ENCODE results near the gene MMP7.

MMP7 gene, protein sequence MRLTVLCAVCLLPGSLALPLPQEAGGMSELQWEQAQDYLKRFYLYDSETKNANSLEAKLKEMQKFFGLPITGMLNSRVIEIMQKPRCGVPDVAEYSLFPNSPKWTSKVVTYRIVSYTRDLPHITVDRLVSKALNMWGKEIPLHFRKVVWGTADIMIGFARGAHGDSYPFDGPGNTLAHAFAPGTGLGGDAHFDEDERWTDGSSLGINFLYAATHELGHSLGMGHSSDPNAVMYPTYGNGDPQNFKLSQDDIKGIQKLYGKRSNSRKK

DNA sequence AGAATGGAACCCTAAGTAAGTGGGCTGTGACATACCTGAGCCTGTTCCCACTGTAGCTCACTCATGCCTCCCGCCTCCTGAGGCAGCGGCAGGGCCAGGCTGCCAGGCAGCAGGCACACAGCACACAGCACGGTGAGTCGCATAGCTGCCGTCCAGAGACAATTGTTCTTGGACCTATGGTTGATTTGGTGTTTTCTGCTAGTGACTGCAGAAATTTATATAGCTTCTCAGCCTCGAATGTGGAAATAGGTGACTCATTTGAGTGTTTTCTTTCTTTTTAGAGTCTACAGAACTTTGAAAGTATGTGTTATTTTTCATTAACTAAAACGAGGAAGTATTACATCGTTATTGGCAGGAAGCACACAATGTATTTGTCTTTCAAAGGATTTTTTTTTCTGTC lies at the start of gene MMP7:
Gene MMP7, minus strand, starts transcription at position 190 of the 400 bp plus-strand sequence. Its CDS starts 47 bp downstream, at position 143.
- H3K4me1 ChIP-seq (ENCODE audit: control insufficient read depth, insufficient read depth, low read length), result no peaks in the 10 kb centered on the region
- H3K36me3 ChIP-seq (ENCODE audit: control insufficient read depth, insufficient read depth, low read length), result no peaks in the 10 kb centered on the region
- no peaks in the 10 kb centered on the region for H3K9me3 ChIP-seq (ENCODE audit: control insufficient read depth, low read length)
- no peak within 1 kb of the TSS for H3K9ac ChIP-seq (ENCODE audit: low read length)
- no peak within 1 kb of the TSS for H3K4me3 ChIP-seq (ENCODE audit: low read length)
- H3K27me3 ChIP-seq (ENCODE audit: control insufficient read depth, insufficient read depth, low read length), result no peaks in the 10 kb centered on the region

DNA sequence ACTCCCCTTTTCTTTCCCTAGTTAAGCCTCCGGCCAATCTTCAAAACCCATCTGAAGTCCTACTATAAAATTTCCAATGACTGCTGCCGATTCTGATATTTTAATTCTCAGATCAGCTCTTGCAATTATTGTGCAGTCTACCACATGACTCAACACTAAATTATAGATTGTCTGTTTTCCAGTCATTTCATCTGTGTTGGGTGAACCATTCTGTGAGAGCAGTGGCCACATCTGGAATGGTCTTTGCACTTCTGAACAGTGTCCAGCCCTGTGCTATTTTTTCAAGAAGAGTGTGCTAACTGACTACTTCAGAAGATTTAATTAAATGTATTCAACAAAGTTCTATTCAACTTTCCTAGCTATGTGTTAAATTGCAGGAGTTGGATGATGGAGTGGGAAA lies 47.2 kb upstream of the MMP7 start:
- Histone ChIP-seq H3K4me1 (ENCODE audit: control insufficient read depth, insufficient read depth, low read length) (peaks cover 3% of the 10 kb centered on the region), H3K27me3 (ENCODE audit: control insufficient read depth, insufficient read depth, low read length) (no peaks in the 10 kb centered on the region), H3K9me3 (ENCODE audit: control insufficient read depth, low read length) (no peaks in the 10 kb centered on the region), H3K9ac (ENCODE audit: low read length) (no peak overlapping the region), H3K4me3 (ENCODE audit: low read length) (no peak overlapping the region), H3K36me3 (ENCODE audit: control insufficient read depth, insufficient read depth, low read length) (no peaks in the 10 kb centered on the region)

DNA sequence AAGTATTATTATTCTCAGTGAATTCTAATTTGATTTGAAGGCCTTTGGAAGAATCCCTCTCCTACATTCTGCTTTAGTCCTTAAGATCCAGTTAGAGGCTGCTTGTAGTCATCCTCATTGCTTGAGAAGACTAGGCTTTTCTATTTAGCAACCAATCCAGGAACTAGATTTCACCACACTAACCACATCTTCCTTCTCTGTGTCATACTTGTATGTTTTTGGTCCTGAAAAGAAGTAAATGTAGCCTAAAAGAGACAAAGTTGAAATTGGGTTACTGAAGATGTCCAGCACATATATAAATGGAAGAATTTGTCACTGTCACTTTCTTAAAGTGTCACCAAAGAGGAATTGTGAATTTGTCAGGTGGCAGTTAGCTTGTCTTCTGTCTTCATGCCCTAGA lies 46.6 kb upstream of the MMP7 start:
- Histone ChIP-seq H3K4me3 (ENCODE audit: low read length) (no peak overlapping the region), H3K9me3 (ENCODE audit: control insufficient read depth, low read length) (no peaks in the 10 kb centered on the region), H3K36me3 (ENCODE audit: control insufficient read depth, insufficient read depth, low read length) (no peaks in the 10 kb centered on the region), H3K4me1 (ENCODE audit: control insufficient read depth, insufficient read depth, low read length) (peaks cover 3% of the 10 kb centered on the region), H3K9ac (ENCODE audit: low read length) (no peak overlapping the region), H3K27me3 (ENCODE audit: control insufficient read depth, insufficient read depth, low read length) (no peaks in the 10 kb centered on the region)

DNA sequence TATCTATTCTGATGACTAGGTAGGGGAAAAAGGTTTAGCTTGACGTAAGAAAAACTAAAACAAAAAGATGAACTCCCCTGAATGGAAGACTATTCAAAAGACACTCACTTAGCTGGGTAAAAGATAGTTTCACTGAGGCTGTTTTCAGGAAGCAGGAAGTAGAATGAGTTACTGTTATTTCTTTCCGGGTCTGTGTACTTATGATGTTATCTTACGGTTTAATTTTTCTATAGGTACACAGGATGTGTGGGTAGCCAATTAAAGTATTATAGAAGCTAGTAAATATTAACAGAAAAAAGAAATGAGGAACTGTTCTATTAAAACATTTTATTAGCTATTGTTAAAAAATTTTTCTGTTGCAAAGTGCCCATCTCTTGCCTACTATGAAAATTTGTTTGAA lies 45.8 kb upstream of the MMP7 start:
- no peak overlapping the region for H3K4me3 ChIP-seq (ENCODE audit: low read length)

DNA sequence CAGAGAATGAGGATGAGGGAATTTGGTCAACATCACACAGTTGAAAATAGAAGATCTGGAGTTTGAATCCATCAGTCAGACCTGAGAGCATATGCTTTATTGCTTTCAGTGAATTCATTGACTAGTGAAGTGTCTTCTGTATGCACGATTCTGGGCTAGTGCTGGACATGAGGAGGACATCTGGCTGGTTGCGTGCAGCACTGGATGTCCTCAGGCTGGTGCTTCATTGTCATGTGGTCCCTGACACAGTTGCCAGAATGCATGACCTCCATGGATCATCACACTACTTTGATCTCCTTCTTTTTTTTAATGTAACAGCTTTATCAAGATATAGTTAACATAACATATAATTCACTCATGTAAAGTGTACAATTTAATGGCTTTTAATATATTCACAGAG lies 44.5 kb upstream of the MMP7 start:
- Histone ChIP-seq H3K27me3 (ENCODE audit: control insufficient read depth, insufficient read depth, low read length) (no peaks in the 10 kb centered on the region), H3K4me3 (ENCODE audit: low read length) (no peak overlapping the region), H3K9ac (ENCODE audit: low read length) (no peak overlapping the region)

More for the DNA sequence above, 45.8 kb upstream of the MMP7 start:
- Histone ChIP-seq H3K36me3 (ENCODE audit: control insufficient read depth, insufficient read depth, low read length) (no peaks in the 10 kb centered on the region), H3K9ac (ENCODE audit: low read length) (no peak overlapping the region), H3K27me3 (ENCODE audit: control insufficient read depth, insufficient read depth, low read length) (no peaks in the 10 kb centered on the region), H3K9me3 (ENCODE audit: control insufficient read depth, low read length) (no peaks in the 10 kb centered on the region), H3K4me1 (ENCODE audit: control insufficient read depth, insufficient read depth, low read length) (peaks cover 3% of the 10 kb centered on the region)

DNA sequence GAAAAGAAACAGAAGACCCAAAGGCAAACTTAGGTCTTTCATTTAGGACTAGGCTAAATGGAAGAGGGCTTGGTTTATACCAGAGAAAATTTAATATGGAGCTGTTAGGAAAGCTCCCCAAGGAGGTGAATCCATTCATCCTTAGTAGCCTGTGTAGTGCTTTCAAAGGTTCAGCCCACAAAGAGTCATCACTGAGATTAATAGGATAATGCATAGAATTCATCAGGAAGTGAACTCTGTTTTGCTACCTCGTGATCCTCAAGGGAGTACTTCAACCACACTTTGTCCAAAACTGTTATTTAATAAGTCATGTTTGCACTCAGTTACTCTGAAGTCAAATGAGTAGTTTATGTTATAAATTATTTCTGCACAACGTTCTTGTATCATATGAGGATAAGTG lies 43.3 kb upstream of the MMP7 start:
- Histone ChIP-seq H3K4me3 (ENCODE audit: low read length) (no peak overlapping the region), H3K4me1 (ENCODE audit: control insufficient read depth, insufficient read depth, low read length) (peaks cover 3% of the 10 kb centered on the region), H3K27me3 (ENCODE audit: control insufficient read depth, insufficient read depth, low read length) (no peaks in the 10 kb centered on the region), H3K9me3 (ENCODE audit: control insufficient read depth, low read length) (no peaks in the 10 kb centered on the region), H3K9ac (ENCODE audit: low read length) (no peak overlapping the region), H3K36me3 (ENCODE audit: control insufficient read depth, insufficient read depth, low read length) (no peaks in the 10 kb centered on the region)

More for the DNA sequence above, 44.5 kb upstream of the MMP7 start:
- Histone ChIP-seq H3K9me3 (ENCODE audit: control insufficient read depth, low read length) (no peaks in the 10 kb centered on the region), H3K4me1 (ENCODE audit: control insufficient read depth, insufficient read depth, low read length) (peaks cover 3% of the 10 kb centered on the region), H3K36me3 (ENCODE audit: control insufficient read depth, insufficient read depth, low read length) (no peaks in the 10 kb centered on the region)

DNA sequence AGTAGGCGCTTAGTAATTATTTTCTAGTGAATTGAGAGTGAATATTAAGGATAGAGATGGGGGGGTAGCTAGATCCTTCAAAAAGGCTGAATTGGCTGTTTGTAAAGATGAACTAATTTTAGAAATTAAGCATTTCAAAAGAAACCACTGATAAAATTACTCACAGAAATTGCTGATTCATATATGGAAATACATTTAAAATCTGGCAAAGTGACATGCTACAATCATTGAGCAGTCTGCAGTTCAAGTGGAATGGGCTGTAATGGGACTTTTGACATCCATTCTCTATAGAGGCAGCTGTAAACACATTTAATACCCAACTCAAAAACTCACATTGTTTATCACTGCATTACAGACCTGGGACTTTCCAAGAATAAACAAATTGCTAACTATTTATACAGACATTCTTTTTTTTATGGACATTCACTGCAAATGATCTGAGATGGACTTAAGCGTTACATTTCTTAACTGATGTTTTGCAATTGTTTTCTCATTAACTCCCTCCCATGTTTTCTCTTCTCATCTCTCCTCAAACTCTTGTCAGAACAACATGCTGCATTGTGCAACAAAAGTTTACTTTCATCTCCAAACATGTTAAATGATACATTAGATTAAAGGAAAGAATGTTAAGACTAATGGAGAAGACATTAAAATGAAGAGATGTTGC lies 42.1 kb upstream of the MMP7 start:
- Histone ChIP-seq H3K4me3 (ENCODE audit: low read length) (no peak overlapping the region), H3K4me1 (ENCODE audit: control insufficient read depth, insufficient read depth, low read length) (peaks cover 3% of the 10 kb centered on the region), H3K9me3 (ENCODE audit: control insufficient read depth, low read length) (no peaks in the 10 kb centered on the region), H3K9ac (ENCODE audit: low read length) (no peak overlapping the region), H3K36me3 (ENCODE audit: control insufficient read depth, insufficient read depth, low read length) (no peaks in the 10 kb centered on the region), H3K27me3 (ENCODE audit: control insufficient read depth, insufficient read depth, low read length) (no peaks in the 10 kb centered on the region)

DNA sequence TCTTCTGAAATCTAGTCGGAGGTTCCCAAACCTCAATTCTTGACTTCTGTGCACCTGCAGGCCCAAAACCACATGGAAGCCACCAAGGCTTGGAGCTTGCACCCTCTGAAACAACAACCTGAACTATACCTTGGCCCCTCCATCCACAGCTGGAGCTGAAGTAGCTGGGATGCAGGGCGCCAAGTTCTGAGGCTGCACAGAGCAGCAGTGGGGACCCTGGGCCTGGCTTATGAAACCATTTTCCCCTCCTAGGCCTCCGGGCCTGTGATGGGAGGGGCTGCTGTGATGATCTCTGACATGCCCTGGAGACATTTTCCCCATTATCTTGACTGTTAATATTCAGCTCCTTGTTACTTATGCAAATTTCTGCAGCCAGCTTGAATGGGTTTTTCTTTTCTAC lies 38.3 kb upstream of the MMP7 start:
- Histone ChIP-seq H3K4me3 (ENCODE audit: low read length) (no peak overlapping the region), H3K4me1 (ENCODE audit: control insufficient read depth, insufficient read depth, low read length) (peaks cover 1% of the 10 kb centered on the region), H3K9ac (ENCODE audit: low read length) (no peak overlapping the region), H3K9me3 (ENCODE audit: control insufficient read depth, low read length) (no peaks in the 10 kb centered on the region), H3K27me3 (ENCODE audit: control insufficient read depth, insufficient read depth, low read length) (no peaks in the 10 kb centered on the region), H3K36me3 (ENCODE audit: control insufficient read depth, insufficient read depth, low read length) (no peaks in the 10 kb centered on the region)

DNA sequence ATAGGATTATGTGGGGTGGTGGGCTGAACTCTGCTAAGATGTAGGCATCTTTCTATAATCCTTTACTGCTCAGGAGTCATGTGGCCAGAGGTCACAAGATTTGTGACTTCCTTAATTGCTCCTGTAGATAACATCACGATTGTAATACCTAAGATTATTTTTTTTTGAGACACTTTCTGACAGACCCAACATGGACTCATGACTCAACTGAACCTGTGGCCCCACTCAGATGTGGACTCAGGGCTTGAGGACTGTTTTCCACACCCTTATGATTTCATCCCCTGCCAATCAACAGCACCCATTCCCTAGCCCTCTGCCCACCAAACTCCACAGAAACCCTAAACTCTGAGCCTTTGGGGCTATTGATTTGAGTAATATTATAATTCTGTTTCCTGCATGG lies 35.6 kb upstream of the MMP7 start:
- no peaks in the 10 kb centered on the region for H3K27me3 ChIP-seq (ENCODE audit: control insufficient read depth, insufficient read depth, low read length)
- H3K4me1 ChIP-seq (ENCODE audit: control insufficient read depth, insufficient read depth, low read length), result peaks cover 4% of the 10 kb centered on the region
- no peak overlapping the region for H3K4me3 ChIP-seq (ENCODE audit: low read length)
- no peak overlapping the region for H3K9ac ChIP-seq (ENCODE audit: low read length)
- no peaks in the 10 kb centered on the region for H3K36me3 ChIP-seq (ENCODE audit: control insufficient read depth, insufficient read depth, low read length)
- H3K9me3 ChIP-seq (ENCODE audit: control insufficient read depth, low read length), result no peaks in the 10 kb centered on the region

DNA sequence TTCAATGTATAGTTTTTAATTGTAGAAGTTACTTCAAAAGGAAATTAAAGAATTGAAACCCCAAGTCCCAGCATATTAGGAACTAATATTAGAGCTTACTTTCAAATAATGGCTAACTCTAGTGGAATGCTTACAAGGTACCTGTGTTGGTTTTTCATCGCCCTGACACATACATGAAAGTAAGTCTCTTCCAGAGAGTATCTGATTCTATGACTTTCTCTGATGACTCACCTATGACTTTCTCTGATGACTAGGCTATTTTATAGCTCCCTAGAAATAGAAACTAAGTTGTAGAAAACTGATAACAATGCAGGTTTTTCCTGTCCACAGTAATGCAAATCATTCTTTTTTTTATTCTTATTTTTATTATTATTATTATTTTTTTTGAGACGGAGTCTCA lies 33.6 kb upstream of the MMP7 start:
- Histone ChIP-seq H3K9ac (ENCODE audit: low read length) (no peak overlapping the region), H3K36me3 (ENCODE audit: control insufficient read depth, insufficient read depth, low read length) (no peaks in the 10 kb centered on the region), H3K4me3 (ENCODE audit: low read length) (no peak overlapping the region), H3K4me1 (ENCODE audit: control insufficient read depth, insufficient read depth, low read length) (peaks cover 4% of the 10 kb centered on the region), H3K27me3 (ENCODE audit: control insufficient read depth, insufficient read depth, low read length) (no peaks in the 10 kb centered on the region), H3K9me3 (ENCODE audit: control insufficient read depth, low read length) (no peaks in the 10 kb centered on the region)

DNA sequence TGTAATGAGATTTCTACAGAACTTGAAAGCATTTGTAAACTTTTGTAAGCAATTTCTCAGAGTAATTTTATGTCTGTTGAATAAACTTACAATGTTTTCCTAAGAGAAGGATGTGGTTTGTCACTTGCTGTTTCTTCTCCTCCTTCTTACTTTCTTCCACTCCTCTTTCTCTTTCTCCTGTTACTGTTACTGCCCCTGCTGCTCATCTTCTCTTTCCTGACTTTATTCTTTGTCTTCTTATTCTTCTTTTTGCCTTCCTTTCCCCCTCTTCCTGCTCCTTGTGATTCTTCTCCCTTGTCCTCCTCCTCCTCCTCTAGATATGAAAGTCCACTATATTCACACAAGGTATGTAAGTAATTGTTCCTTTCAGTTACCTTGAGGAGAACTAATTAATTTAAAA lies 31.1 kb upstream of the MMP7 start:
- Histone ChIP-seq H3K9me3 (ENCODE audit: control insufficient read depth, low read length) (no peaks in the 10 kb centered on the region), H3K36me3 (ENCODE audit: control insufficient read depth, insufficient read depth, low read length) (no peaks in the 10 kb centered on the region), H3K27me3 (ENCODE audit: control insufficient read depth, insufficient read depth, low read length) (no peaks in the 10 kb centered on the region), H3K9ac (ENCODE audit: low read length) (no peak overlapping the region), H3K4me1 (ENCODE audit: control insufficient read depth, insufficient read depth, low read length) (peaks cover 4% of the 10 kb centered on the region), H3K4me3 (ENCODE audit: low read length) (no peak overlapping the region)

DNA sequence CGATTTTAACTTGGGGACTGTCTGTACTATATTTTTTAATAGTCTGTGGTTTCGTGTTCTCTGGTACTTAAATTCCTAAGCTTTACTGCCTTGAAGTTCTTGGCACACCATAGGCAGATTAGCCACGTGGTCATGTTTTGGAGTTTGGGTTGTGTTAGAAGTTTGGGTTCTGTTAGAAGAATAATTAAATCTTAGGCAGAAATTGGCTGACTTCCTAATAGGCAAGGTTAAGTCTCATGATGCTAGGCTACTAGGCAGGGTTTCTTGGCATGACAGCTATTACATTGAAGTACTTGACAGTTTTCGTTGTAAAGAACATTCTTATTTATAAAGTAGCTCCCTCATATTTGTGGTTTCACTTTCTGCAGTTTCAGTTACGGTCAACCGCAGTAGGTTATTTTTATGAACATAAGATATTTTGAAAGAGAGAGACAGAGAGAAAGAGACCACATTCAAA lies 30.0 kb upstream of the MMP7 start:
- Histone ChIP-seq H3K9me3 (ENCODE audit: control insufficient read depth, low read length) (no peaks in the 10 kb centered on the region), H3K36me3 (ENCODE audit: control insufficient read depth, insufficient read depth, low read length) (no peaks in the 10 kb centered on the region), H3K4me3 (ENCODE audit: low read length) (no peak overlapping the region), H3K9ac (ENCODE audit: low read length) (no peak overlapping the region), H3K27me3 (ENCODE audit: control insufficient read depth, insufficient read depth, low read length) (no peaks in the 10 kb centered on the region), H3K4me1 (ENCODE audit: control insufficient read depth, insufficient read depth, low read length) (peaks cover 4% of the 10 kb centered on the region)
